OCI-LY1 (cell line): Measurements from ENCODE around the gene TMEM131.

Experiments
- EZH2 ChIP-seq: fragments of 200-600 bp; sonication (generic), shearing (Covaris generic); IDR thresholded peaks from 2 replicates; pipeline ENCODE4 v1.8.0; 2017; ENCODE audit warnings: borderline replicate concordance, mixed run types, mild to moderate bottlenecking, antibody characterized with exemption, low read length, moderate library complexity, mixed read lengths
- TF ChIP-seq, protein P1 (sequence below): fragments of 200-600 bp; sonication (generic), shearing (Covaris generic); IDR thresholded peaks from 2 replicates; pipeline ENCODE4 v1.5.1; 2017; ENCODE audit warnings: mild to moderate bottlenecking, antibody characterized with exemption, low read length, moderate library complexity, mixed read lengths

DNA sequence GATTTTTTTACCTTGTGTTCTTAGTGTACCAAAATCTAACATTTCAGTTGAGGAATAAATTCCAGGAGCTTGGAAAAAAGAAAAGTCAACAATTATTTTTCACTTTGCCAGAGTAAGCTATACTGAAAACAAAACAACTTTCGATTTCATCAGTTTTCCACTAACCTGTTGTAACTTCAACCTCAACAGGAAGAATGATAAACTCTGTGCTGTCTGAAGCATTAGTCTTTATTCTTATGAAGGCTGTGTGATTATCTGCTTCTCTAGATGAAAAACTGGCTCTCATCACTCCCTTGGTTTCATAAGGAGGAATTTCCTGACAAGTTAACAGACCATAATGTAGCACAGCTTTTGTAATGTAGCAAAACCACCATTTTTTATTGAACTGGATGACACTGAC lies 161.1 kb downstream of the TMEM131 start:
- TF ChIP-seq, protein P1, sequence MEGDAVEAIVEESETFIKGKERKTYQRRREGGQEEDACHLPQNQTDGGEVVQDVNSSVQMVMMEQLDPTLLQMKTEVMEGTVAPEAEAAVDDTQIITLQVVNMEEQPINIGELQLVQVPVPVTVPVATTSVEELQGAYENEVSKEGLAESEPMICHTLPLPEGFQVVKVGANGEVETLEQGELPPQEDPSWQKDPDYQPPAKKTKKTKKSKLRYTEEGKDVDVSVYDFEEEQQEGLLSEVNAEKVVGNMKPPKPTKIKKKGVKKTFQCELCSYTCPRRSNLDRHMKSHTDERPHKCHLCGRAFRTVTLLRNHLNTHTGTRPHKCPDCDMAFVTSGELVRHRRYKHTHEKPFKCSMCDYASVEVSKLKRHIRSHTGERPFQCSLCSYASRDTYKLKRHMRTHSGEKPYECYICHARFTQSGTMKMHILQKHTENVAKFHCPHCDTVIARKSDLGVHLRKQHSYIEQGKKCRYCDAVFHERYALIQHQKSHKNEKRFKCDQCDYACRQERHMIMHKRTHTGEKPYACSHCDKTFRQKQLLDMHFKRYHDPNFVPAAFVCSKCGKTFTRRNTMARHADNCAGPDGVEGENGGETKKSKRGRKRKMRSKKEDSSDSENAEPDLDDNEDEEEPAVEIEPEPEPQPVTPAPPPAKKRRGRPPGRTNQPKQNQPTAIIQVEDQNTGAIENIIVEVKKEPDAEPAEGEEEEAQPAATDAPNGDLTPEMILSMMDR: no peak
- TF ChIP-seq EZH2: no peak
